GM18907 (cell line): ENCODE results near the gene RPL4.

Experiments
- ATAC-seq: cut with Tn5 transposase; IDR thresholded peaks from one replicate; pipeline ENCODE4 v1.9.1; 2021; ENCODE audit warnings: mild to moderate bottlenecking, moderate library complexity; ENCODE audit not compliant: unreplicated experiment

Gene RPL4

DNA sequence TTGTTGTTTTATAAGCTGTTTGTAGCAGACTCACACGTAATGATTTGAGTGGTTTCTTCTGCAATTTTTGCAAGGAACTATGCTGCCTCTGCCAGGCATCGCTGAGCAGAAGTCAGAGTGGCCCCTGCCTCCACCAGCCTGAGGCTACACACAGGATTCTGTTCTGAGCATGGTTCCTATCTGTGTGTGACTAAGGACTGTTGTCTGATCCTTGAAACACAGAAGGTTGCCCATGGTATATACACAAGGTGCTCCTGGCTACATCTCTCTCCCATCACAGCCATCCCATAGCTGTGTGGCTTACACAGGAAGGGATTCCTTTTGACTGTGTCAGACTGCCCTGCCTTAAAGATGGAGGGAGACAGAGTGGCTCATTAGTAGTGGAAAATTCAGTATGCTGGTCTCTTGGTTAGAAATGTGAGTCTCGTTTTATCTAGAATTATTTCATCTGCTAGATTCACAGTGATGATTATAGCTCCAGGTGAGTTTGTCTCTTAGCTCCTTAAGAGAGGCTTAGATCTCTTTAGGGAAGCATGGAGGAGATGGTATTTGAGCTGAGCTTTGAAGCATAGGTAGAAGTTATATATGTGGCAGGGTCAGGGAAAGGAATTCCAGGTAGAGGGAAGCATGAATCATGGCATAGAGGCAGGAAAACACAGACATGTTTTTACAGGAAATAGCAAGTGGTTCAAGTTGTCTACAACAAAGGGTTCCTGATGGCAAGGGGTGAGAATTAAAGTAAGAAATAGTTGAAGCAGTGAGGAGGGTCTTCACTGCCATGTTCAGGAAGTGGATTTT, 44.6 kb downstream of the RPL4 start:
- ATAC-seq = no peak

DNA sequence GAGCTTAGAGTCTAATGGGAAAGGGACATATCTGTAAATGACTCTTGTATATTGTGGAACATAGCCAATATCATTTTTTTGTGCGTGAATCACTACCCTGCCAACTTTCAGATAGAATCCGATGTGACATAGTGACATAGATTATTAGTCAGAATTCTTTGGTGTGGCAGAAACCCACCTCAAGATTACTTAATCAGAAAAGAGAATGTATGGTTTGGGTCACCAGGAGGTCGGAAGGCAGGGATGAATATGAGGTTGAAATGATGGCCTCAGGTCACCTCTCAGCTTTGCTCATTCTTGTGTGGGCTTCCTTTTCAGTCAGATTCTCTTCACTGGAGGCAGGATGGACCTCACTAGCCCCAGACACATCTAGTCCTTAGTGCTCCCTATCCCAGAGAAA, 48.4 kb downstream of the RPL4 start:
- no peak for ATAC-seq

GRCh38 chr15:66454143-66454542, 50.5 kb downstream of the RPL4 start:
- ATAC-seq = no peak

GRCh38 chr15:66452971-66453580, 51.6 kb downstream of the RPL4 start:
- ATAC-seq = no peak

GRCh38 chr15:66452420-66452819, 52.2 kb downstream of the RPL4 start:
- no peak for ATAC-seq
